DND-41 (cell line): ENCODE results near the gene SNX9.
"Not testable (repeated sequence)": the region's sequence is repeated elsewhere in the genome, so short reads cannot be mapped to it uniquely, and the experiment has no call there.

Experiments
- ATAC-seq: fragments of 200-7000 bp; cut with Tn5 transposase; 3 replicates; pipeline ENCODE4 v1.9.1; 2021; ENCODE audit warnings: low read depth; ENCODE audit not compliant: insufficient read depth
- DNase-seq: peaks from one replicate; pipeline ENCODE4 v3.0.0-alpha.2; 2020
- H2AFZ ChIP-seq: 2 replicates; pipeline ENCODE4 v1.6.0; 2012; ENCODE audit warnings: low read depth, low read length
- H3K27ac ChIP-seq: 2 replicates; pipeline ENCODE4 v1.5.1; 2012; ENCODE audit warnings: low read length, inconsistent platforms
- H3K27me3 ChIP-seq: fragments of 200-600 bp; sonication (generic); 2 replicates; pipeline ENCODE4 v1.6.0; 2012; ENCODE audit warnings: low read length, mild to moderate bottlenecking, inconsistent platforms; ENCODE audit not compliant: insufficient read depth, poor library complexity
- H3K36me3 ChIP-seq: 2 replicates; pipeline ENCODE4 v1.5.1; 2012; ENCODE audit warnings: low read length, inconsistent platforms; ENCODE audit not compliant: insufficient read depth
- H3K4me1 ChIP-seq: 2 replicates; pipeline ENCODE4 v1.5.1; 2012; ENCODE audit warnings: mild to moderate bottlenecking, low read length; ENCODE audit not compliant: insufficient read depth
- H3K4me2 ChIP-seq: 2 replicates; pipeline ENCODE4 v1.6.0; 2012; ENCODE audit warnings: mild to moderate bottlenecking, moderate library complexity, low read length, inconsistent platforms; ENCODE audit not compliant: insufficient read depth
- H3K4me3 ChIP-seq, 2 experiments: fragments of 200-600 bp in 1 of 2; shearing (Covaris generic) in 1 of 2; 2 replicates each; pipeline ENCODE4 v1.5.1; 2012 to 2016; ENCODE audit warnings: inconsistent platforms in 2 of 2, low read length in 2 of 2, mild to moderate bottlenecking in 2 of 2, low read depth in 1 of 2, moderate library complexity in 1 of 2
- H3K79me2 ChIP-seq: 2 replicates; pipeline ENCODE4 v1.6.0; 2012; ENCODE audit warnings: low read length, inconsistent platforms; ENCODE audit not compliant: insufficient read depth
- H3K9ac ChIP-seq: 2 replicates; pipeline ENCODE4 v1.6.0; 2012; ENCODE audit warnings: low read depth, mild to moderate bottlenecking, inconsistent platforms, low read length, moderate library complexity
- H3K9me3 ChIP-seq: 2 replicates; pipeline ENCODE4 v1.5.1; 2012; ENCODE audit warnings: low read length, moderate library complexity, mild to moderate bottlenecking, inconsistent platforms; ENCODE audit not compliant: insufficient read depth, severe bottlenecking
- H4K20me1 ChIP-seq: 2 replicates; pipeline ENCODE4 v1.6.0; 2012; ENCODE audit warnings: low read length; ENCODE audit not compliant: insufficient read depth
- EZH2 ChIP-seq: IDR thresholded peaks from 3 replicates; pipeline ENCODE4 v1.6.1; 2012; ENCODE audit warnings: borderline replicate concordance, low read depth, mild to moderate bottlenecking, moderate library complexity, low read length, inconsistent platforms; ENCODE audit not compliant: severe bottlenecking
- TF ChIP-seq, protein P1 (sequence below): IDR thresholded peaks from 2 replicates; pipeline ENCODE4 v1.5.1; 2012; ENCODE audit warnings: borderline replicate concordance, low read length, moderate library complexity, mild to moderate bottlenecking; ENCODE audit not compliant: poor library complexity, severe bottlenecking; ENCODE audit errors: extremely low read depth

The SNX9 gene

DNA sequence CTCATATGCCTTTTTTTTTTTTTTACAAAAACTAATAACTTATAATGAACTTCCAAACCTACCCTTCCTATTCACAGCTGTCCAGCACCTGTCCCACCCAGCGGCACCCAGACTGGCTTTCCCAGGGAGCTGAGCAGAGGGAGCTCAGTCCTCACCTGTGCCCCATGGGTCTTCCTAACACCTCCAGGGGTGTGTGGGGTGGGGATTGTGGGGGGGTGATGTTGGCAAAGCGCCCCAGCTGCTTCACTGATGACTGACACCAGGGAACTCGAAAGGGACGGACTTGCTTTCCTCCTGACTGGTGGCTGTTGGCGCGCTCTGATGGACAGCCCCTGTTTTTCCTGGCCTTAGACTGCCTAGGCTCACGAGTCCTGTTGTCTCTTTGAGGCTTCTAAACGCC, 144.4 kb downstream of the SNX9 start:
- Histone ChIP-seq H3K27me3 (no peaks in the 10 kb centered on the region), H3K9ac (no peak overlapping the region), H2AFZ (no peak overlapping the region), H3K4me3 (no peak overlapping the region), H3K79me2 (peaks cover 5% of the 10 kb centered on the region), H3K4me2 (no peak overlapping the region), H4K20me1 (no peaks in the 10 kb centered on the region), H3K36me3 (no peaks in the 10 kb centered on the region), H3K9me3 (no peaks in the 10 kb centered on the region), H3K27ac (no peak overlapping the region), H3K4me1 (peaks cover 20% of the 10 kb centered on the region)
- DNase-seq (no peak), ATAC-seq (no peak)
- TF ChIP-seq EZH2: no peak
- TF ChIP-seq, protein P1, sequence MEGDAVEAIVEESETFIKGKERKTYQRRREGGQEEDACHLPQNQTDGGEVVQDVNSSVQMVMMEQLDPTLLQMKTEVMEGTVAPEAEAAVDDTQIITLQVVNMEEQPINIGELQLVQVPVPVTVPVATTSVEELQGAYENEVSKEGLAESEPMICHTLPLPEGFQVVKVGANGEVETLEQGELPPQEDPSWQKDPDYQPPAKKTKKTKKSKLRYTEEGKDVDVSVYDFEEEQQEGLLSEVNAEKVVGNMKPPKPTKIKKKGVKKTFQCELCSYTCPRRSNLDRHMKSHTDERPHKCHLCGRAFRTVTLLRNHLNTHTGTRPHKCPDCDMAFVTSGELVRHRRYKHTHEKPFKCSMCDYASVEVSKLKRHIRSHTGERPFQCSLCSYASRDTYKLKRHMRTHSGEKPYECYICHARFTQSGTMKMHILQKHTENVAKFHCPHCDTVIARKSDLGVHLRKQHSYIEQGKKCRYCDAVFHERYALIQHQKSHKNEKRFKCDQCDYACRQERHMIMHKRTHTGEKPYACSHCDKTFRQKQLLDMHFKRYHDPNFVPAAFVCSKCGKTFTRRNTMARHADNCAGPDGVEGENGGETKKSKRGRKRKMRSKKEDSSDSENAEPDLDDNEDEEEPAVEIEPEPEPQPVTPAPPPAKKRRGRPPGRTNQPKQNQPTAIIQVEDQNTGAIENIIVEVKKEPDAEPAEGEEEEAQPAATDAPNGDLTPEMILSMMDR: no peak

- H3K4me1 ChIP-seq: not testable (repeated sequence)
These were observed 149.1 kb downstream of the SNX9 start for GRCh38 chr6:157972177-157972576.

GRCh38 chr6:157974341-157974894, 151.4 kb downstream of the SNX9 start:
- Histone ChIP-seq H3K79me2 (no peaks in the 10 kb centered on the region), H3K36me3 (no peaks in the 10 kb centered on the region), H3K9me3 (no peaks in the 10 kb centered on the region), H3K27ac (no peak overlapping the region), H2AFZ (no peak overlapping the region), H3K9ac (no peak overlapping the region), H3K4me1 (no peaks in the 10 kb centered on the region), H3K4me3 (no peak overlapping the region), H3K4me2 (no peak overlapping the region), H3K27me3 (no peaks in the 10 kb centered on the region), H4K20me1 (no peaks in the 10 kb centered on the region)
- no peak for TF ChIP-seq EZH2
- TF ChIP-seq, protein P1: no peak
- no peak for DNase-seq
- ATAC-seq: no peak

More at GRCh38 chr6:157972177-157972576, 149.1 kb downstream of the SNX9 start:
- H3K27me3 ChIP-seq, H2AFZ ChIP-seq, H3K27ac ChIP-seq, H3K9ac ChIP-seq, H3K79me2 ChIP-seq, H3K4me2 ChIP-seq, H3K9me3 ChIP-seq, H3K36me3 ChIP-seq, H4K20me1 ChIP-seq, ATAC-seq, H3K4me3 ChIP-seq, DNase-seq: not testable (repeated sequence)

GRCh38 chr6:157974967-157975366, 151.9 kb downstream of the SNX9 start:
- ATAC-seq: no peak
- H3K79me2 ChIP-seq: no peaks in the 10 kb centered on the region
- no peak overlapping the region for H3K9ac ChIP-seq
- TF ChIP-seq, protein P1: no peak
- no peak for TF ChIP-seq EZH2
- no peak overlapping the region for H3K4me2 ChIP-seq
- no peaks in the 10 kb centered on the region for H3K27me3 ChIP-seq
- DNase-seq: no peak
- no peak overlapping the region for H3K27ac ChIP-seq
- H3K9me3 ChIP-seq: no peaks in the 10 kb centered on the region
- H3K36me3 ChIP-seq: no peaks in the 10 kb centered on the region
- no peak overlapping the region for H3K4me3 ChIP-seq
- H4K20me1 ChIP-seq: no peaks in the 10 kb centered on the region
- no peak overlapping the region for H2AFZ ChIP-seq
- no peaks in the 10 kb centered on the region for H3K4me1 ChIP-seq
